ENCODE data around the gene GPR157. TPM values are rescaled to one million over a fixed set of nuclear protein-coding genes. Genes with fewer than 3 reads are reported as not detected.

The GPR157 gene
- total and polyA plus RNA-seq, 2 of the 13 experiments (the other 11 are each of a cell fraction or from before 2014, with no cell fraction given): 10.1 to 19.2 TPM

DNA sequence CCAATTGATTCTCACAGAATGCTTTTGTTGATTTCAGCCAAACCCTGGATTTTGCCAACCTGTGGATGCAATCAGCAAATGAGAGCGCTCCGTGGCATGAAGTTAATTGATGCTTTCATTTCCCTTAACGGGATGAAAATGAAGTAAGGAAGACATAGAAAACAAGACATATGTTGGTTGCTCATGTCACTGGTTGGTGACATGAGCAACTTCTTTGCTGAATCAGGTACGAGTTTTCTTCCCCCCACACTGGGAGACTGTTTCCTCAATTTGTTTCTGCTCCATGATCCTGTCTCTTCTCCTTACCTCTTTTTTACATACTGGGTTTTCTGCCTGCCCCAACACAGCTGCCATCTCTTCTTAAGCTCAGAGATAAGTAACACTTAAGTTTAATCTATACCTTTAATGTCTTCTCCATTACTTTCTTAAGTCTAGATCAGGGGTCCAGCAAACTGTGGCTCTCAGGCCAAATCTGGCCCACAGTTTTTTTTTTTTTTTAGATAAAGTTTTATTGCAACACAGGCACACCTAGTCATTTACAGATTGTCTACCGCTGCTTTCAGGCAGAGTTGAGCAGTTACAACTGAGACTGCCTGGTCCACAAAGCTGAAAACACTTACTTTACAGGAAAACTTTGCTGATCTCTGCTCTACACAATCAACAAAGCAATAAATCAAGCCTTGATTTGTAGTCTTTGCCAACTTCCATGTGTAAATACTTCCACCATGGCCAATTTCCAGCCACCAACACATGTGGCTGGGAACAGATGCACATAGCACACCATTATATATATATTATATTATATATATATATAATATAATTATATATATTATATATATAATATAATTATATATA, 13.3 kb downstream of the GPR157 start (continued):
- TF ChIP-seq, protein P1, sequence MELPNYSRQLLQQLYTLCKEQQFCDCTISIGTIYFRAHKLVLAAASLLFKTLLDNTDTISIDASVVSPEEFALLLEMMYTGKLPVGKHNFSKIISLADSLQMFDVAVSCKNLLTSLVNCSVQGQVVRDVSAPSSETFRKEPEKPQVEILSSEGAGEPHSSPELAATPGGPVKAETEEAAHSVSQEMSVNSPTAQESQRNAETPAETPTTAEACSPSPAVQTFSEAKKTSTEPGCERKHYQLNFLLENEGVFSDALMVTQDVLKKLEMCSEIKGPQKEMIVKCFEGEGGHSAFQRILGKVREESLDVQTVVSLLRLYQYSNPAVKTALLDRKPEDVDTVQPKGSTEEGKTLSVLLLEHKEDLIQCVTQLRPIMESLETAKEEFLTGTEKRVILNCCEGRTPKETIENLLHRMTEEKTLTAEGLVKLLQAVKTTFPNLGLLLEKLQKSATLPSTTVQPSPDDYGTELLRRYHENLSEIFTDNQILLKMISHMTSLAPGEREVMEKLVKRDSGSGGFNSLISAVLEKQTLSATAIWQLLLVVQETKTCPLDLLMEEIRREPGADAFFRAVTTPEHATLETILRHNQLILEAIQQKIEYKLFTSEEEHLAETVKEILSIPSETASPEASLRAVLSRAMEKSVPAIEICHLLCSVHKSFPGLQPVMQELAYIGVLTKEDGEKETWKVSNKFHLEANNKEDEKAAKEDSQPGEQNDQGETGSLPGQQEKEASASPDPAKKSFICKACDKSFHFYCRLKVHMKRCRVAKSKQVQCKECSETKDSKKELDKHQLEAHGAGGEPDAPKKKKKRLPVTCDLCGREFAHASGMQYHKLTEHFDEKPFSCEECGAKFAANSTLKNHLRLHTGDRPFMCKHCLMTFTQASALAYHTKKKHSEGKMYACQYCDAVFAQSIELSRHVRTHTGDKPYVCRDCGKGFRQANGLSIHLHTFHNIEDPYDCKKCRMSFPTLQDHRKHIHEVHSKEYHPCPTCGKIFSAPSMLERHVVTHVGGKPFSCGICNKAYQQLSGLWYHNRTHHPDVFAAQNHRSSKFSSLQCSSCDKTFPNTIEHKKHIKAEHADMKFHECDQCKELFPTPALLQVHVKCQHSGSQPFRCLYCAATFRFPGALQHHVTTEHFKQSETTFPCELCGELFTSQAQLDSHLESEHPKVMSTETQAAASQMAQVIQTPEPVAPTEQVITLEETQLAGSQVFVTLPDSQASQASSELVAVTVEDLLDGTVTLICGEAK (IDR thresholded peaks at IDR 0.05): peak; percentile 93
- TF ChIP-seq, protein P1 (CRISPR knock-in tag; IDR thresholded peaks at IDR 0.05): peak; percentile 98
- no peak for TF ChIP-seq SMARCE1 (IDR thresholded peaks at IDR 0.05; ENCODE audit: borderline replicate concordance)
- no peak for TF ChIP-seq RXRB (CRISPR knock-in tag; IDR thresholded peaks at IDR 0.05; ENCODE audit: borderline replicate concordance)
- no peak for TF ChIP-seq ZNF619 (CRISPR knock-in tag; IDR thresholded peaks at IDR 0.05)

Measured in HepG2 (cell line).